GM19025 (cell line): ENCODE measurements around the gene LGALS9C.
A peak's percentile ranks its signal among the peaks of the same experiment; 100 is the strongest.
"Not testable (repeated sequence)": the region's sequence is repeated elsewhere in the genome, so short reads cannot be mapped to it uniquely, and the experiment has no call there.

Experiments
- ATAC-seq: cut with Tn5 transposase; IDR thresholded peaks from one replicate; pipeline ENCODE4 v1.9.1; 2021; ENCODE audit warnings: mild to moderate bottlenecking, low read depth, moderate library complexity; ENCODE audit not compliant: unreplicated experiment

LGALS9C gene

DNA sequence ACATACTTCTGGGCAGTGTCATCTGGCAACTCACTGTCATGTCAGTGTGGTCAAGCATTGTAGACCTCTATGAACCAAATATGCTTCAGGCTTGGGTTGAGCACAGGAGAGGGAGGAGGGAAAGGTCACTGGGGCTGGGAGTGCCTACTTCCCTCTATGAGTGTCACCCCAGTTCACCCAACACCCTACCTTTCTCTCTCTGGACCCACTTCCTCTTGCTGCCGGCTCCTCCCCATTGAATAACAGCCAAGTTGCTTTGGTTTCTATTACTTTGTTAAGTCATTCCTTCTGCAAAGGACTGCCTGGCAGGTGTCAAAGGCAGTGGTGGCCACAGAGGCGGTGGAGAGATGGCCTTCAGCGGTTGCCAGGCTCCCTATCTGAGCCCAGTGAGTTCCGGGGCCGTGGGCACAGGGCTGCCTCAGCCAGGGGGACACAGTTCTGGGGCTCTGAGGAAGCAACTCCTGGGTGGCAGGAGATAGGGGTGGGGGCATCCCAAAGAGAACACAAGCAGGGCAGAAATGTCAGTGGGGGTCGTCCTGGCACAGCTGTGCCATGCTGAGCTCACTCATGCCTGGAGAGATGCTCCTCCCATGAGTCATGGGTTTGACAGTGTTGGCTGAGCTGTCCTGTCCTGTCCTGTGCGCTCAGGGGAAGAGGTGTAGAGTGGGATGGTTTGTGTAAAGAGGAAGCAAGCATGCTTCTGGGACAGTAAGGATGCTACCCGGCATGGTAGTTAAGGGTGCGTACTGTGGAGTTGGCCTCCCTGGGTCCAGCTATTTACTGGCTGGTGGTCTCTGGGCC lies at the start of gene LGALS9C:
Gene LGALS9C, plus strand, starts transcription at position 282 of the 801 bp plus-strand sequence. Its CDS starts 66 bp downstream, at position 348.
- ATAC-seq: peak; percentile 77

DNA sequence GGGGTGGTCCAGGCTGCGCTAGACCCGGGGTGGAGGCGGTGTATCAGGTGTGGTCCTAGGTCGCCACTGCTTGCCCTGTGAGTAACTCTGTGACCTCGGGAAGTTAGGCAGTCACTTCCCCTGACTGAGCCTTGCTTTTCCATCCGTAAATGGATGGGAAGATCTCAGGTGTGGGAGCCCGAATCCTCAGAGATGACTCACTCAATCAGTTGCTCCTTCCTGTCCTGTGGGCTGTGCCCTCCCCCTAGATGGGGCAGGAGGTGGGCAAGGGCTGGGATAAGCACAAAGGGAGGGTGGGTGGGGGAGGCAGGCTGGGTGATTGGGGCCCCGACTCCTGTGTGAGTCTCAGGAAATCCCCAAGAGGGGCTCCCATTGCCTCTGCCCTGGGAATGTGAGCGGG lies 44.4 kb upstream of the LGALS9C start:
- ATAC-seq: not testable (repeated sequence)

DNA sequence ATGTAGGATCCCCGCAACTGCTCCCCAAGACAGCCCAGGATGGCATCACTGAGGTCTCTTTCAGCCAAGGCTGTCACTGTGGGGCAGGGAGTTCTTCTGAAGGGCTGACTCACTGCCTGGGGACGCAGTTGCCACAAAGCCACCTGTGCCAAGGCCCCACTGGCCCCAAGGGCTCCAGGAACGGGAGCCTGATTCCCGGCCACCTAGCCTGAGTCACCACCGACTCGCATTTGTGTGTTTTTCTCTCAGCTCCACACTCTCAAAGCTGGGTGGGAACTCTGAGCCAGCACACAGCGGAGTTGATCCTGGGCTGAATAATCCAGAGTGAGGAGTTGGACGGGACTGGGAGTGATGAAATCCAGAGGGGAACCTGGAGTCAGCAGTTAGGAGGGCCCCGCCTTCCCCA lies 37.1 kb upstream of the LGALS9C start:
- not testable (repeated sequence) for ATAC-seq

DNA sequence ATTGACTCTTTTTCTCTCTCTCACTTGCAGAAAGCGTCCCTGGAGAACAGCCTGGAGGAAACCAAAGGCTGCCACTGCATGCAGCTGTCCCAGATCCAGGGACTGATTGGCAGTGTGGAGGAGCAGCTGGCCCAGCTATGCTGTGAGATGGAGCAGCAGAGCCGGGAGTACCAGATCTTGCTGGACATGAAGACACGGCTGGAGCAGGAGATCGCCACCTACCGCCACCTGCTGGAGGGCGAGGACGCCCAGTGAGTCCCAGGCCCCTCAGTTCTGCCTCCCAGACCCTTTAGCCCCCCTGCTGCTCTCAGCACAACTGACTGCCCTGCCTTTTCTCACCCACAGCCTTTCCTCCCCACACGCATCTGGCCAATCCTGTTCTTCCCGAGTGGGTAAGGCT lies 34.5 kb upstream of the LGALS9C start:
- ATAC-seq: not testable (repeated sequence)

DNA sequence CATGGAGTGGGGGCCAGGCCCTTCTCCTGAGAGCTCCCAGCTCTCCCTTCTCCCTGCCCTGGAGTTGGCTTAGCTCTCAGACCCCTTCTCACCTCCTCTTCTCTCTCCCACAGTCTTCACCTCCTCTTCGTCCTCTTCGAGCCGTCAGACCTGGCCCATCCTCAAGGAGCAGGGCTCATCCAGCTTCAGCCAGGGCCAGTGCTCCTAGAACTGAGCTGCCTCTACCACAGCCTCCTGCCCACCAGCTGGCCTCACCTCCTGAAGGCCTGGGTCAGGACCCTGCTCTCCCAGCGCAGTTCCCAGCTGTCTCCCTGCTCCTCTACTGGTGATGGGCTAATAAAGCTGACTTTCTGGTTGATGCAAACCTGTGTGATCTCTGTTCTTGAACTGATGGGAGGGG lies 34.1 kb upstream of the LGALS9C start:
- ATAC-seq: not testable (repeated sequence)

DNA sequence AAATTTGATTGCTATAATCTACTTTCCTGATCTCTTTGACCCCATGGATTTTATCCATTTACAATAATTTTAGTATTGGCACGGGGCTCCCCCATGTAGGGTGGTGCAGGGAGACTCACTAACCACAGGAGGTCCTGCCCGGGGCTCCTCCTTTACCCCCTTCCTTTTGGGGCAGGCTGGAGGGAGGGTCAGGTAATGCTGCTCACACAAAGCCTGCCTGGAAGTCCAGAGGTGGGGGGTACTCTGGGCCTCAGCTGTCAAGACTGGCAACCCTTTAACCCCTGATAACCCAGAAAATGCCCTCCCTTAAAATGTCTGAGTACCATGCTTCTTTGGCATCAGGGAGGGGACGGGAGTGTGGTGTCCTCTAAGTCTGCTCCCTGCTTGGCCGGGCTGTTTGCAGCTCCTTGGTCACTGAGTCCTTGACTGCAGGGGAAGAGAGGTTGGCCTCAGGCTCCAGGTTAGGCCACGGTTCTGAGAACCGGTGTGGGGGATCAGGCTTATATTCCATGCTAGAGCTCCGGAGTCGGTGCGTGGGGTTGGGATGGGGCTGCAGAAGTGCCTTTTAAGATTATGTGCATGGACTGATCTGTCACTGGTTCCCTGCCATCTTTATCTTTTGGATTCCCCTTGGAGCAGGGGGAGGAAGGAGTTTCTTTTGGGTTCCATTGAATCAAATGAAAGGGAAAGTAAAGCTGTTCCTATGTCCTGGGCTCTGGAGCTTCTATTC lies 28.9 kb upstream of the LGALS9C start:
- not testable (repeated sequence) for ATAC-seq

DNA sequence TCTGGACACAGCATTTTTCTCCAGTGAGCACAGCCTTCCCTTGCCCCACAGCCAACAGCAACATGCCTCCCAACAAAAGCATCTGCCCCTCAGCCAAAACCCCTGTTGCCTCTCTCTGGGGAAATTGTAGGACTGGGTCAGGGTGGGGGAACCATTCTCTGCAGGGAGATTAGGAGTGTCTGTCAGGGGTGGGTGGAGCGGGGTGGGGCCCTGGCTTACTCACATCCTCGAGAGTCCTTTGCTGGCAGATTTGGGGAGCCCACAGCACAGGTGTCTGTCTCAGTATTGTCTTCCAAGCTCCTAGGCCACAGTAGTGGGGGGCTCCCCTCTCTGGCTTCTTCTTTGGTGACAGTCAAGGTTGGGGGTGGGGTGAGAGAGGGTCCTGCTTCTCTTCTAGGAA lies 28.3 kb upstream of the LGALS9C start:
- ATAC-seq: not testable (repeated sequence)

DNA sequence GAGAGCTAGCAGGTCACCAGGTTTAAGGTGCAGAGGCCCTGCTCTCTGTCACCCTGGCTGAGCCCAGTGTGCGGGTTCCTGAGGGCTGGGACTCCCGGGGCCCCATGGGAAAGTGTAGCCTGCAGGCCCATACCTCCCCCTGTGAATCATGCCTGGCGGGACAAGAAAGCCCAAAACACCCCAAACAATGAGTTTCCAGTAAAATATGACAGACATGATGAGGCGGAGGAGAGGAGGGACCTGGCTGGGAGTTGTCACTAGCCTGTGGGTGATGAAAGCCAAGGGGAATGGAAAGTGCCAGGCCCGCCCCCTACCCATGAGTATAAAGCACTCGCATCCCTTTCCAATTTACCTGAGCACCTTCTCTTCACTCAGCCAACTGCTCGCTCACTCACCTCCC lies 26.8 kb upstream of the LGALS9C start:
- ATAC-seq: not testable (repeated sequence)

DNA sequence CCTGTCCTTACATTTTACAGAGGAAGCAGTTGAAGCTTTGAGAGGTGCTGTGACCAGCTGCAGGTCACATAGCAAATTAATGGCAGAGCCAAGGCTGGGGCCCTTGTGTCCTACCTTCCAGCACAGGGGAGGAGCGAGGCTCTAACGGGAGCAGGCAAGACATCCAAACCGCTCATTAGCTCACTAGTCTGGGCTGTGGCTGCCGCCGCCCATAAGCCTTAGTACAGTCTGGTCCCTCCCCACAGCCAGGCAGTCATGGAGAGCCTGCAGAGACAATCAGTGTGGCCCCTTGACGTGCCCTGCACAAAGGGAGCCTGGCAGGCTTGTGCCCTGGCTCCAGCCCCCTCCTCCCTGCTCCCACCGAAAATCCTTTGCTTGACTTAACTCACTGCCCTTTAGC lies 25.6 kb upstream of the LGALS9C start:
- not testable (repeated sequence) for ATAC-seq

DNA sequence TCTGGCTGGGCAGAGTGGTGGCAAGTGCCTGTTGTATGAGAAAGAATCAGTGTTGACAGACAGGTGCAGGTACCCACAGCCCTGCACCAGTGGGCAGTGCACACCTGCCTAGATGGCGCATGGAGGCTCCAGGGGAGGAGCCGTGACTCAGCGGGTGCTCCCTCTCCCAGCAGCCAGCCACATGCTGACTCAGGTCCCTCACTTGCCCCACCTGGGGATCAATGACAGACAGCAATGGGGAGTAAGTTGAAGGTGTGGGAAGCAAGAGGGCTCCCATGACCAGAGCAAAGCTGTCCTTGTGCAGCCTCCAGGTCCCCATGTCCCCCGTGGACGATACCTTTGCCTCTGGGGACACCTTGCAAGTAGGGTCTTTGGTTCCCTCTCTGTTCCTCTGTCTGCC lies 24.6 kb upstream of the LGALS9C start:
- not testable (repeated sequence) for ATAC-seq

DNA sequence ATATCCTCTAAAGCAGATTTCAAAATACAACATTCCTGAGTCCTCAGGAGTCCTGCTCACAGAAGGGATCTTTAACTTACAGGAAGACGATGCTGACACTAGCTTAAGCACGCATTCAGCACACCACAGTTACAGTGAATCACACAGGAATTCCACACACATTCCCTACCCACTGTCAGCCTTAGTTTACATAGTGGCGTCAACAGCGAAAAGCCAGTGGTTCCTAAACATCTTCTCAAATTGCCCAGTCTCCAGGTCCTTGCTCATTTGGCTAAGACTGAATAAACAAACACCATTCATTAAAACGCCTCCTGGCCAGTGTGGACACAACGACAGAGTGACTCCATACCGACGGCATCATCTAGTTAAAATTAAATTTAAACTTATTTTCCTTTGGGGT lies 17.6 kb upstream of the LGALS9C start:
- ATAC-seq: not testable (repeated sequence)

DNA sequence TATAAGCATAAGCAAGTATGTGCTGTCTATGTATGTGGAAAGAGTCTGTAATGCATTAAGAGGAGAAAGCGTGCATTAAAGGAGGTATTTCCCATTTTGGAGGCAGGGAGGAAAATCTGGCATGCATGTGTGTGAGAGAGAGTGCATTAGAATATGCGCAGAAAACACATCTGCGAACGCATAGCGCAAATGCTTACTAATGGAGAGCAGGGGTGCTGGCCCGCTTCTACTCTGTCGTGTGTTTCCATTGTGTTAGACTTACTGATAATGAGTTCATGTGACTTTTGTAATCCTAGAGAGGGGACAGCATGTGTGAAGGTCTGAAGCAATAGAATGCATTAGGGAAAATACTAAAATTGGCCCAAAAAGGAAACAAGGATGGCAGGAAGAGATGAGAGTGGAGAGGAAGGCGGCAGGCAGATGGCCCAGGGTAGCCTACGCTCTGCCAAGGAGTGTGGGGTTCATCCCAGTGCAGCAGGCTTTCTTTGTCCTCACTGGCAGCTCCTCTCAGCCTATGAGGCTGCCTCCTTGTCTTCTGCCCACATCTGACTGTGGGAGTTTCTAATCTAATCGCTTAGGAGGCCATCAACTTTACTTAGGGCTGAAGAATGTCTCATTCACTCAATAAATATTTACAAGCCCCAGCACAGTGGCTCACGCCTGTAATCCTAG lies 12.6 kb upstream of the LGALS9C start:
- ATAC-seq: not testable (repeated sequence)

DNA sequence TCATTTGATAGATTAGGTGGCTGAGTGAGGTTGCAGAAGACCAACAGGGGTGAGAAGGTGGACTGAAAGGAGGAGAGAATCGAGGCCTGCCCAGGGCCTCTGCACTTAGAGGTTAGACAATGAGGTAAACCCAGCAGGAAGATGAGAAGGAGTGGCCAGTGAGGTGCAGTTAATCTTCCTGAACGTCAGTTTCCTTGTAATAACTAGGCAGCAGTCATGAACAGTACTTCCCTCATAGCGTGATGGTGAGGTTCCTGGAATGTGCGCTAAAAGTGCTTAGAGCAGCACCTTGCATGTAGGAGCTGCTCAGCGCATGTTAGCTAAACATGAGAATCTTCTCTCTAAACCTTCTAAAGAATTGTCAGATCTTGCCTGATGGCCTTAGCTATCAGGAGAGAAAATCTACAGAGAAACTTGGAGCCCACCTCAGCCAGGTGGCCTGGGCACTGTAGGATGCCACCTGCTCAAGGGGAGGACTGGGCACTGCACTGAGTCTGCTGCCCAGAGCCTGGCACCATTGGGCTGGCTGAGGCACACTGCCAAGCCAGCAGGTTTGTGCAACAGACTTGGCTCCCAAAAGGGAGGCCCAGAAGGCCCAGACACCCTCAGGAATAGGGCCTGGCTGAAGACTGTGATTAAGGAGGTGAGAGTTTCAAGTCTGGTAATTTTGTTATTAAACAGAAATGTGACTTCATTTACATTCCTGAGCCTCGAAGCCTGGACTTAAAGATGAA lies 10.2 kb upstream of the LGALS9C start:
- ATAC-seq: not testable (repeated sequence)

DNA sequence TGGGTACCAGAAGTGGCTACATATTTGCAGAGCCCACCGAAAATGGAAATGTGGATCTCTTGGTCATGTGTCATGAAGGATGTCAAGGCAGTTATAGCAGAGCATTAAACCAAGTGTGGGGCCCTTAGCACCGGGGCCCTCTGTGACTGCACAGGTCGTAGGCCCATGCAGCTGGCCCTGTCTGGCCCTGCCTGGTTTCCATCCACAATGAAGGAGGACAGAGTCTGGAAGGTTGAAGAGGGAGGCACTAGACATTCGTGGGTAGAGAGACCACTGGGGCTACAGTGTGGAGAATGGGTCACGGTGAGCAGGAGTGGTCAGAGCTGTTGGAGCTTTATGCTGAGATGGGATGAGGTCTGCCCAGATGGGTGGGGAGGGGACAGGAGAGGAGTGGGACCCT lies 9.6 kb upstream of the LGALS9C start:
- not testable (repeated sequence) for ATAC-seq

DNA sequence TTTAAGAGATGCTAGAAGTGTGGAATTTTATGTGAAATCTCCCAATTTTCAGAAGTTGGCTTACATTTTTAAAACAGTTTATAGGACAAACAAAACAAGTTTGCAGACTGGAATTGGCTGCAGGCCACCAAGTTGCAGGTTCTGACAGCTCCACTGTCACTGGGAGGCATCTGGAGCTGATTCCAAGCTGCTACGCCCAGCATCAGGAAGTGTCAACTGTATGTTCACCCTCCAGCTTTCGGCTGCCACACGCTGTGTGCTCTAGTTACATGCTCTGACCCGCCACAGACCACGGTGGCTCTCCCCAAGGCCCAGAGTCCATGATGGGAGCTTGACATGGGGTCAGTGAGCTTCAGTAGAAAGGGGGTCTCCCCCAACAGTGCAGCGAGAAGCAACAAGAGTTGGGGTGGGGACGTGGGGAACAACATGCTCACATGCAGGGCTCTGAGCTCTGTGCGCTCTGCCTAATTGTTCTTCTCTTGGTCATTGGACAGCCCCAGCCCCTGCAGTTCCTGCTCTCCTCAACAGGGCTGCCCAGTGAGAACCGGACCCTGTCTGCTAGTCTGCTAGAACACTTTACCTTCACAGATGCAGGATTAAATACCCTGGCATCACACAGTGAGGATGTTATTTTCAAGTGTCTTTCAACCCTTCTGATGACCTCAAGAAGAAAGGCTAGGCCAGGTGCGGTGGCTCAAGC lies 8.0 kb upstream of the LGALS9C start:
- ATAC-seq: not testable (repeated sequence)

DNA sequence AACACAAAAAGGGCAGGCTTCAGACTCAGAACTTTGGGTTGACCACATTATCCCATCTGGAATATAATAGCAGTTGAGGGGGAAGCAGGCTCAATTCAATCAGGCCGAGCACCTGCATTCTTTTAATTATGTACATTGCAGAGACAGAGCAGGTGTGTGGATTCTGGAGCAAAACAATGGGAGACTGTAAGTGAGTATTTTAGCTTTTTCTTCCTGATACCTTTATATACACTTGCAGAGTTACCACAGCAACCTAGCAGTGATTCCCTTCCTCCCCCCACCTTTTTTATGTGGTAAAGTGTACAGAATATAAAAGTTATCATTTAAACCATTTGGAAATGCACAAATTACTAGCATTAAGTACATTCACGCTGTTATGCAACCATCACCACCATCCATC lies 6.8 kb upstream of the LGALS9C start:
- ATAC-seq: not testable (repeated sequence)

DNA sequence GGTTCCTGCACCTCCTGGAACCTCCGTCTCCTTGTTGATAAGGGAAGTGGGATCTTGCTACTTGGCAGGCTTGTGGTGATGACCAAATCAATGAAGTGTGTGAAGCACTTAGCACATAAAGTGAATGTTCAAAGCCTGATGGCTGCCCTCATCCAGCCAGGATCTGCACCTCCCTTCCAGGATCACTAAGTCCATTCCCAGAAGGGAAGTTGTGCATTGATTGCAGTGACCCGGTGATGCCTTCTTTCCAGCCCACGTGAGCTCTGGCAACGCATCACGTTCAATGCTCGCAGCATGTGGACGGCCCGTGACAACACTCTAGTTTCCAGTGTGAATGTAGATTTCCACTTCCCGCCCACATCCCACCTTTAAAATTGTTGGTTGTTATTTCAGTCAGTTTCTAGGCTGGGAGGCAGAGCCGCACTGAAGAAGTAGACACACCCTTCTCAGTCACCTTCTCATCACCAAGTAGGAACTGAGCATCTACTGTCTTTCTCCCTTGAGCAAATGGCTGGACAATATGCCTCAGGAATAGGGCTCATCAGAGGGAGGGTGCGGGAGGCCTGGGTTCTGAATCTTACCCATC lies 6.2 kb upstream of the LGALS9C start:
- ATAC-seq: not testable (repeated sequence)

DNA sequence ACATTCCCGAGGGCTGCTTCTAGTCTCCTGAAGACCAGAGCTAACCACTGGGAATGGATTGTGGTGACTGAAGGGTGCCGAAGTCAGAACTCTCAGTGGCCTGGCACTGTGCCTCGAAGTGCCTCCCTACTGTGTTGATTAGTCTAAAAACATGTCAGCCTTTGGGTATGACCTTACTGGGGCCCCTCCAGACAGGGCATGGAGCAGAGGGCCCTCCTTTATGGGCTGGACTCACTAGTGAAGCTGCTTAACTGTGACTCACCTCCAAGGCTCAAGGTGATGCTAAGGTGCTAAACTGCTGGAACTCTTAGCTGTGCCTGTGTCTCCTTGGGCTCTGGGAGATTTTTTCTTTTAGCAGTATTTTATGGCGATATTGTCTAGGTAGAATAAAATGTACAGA lies 2.6 kb upstream of the LGALS9C start:
- not testable (repeated sequence) for ATAC-seq

DNA sequence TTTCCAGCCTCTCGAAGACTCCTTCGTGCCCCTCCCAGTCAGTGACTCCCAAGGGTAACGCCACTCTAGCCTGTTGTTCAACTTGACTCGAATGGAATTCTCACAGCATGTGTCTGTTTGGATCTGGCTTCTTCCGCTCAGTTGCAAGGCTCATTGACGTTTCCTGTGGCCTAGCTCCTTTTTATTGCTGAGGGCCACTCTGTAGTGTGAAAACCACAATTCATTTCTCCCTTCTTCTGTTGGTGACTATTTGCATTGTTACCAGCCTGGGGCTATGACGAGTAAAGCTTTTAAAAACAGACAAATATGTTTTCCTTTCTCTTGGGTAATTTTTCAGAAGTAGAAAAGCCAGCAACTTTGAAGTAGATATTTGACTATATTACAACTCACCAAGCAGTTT lies 1.8 kb upstream of the LGALS9C start:
- not testable (repeated sequence) for ATAC-seq
